Melanocyte of skin (primary cell): ENCODE data around the gene RPL34. TPM values are rescaled to one million over a fixed set of nuclear protein-coding genes. Genes with fewer than 3 reads are reported as not detected.

ENCODE experiments used
- small RNA-seq, 2 donors: library from RNA; depleted of rRNA; stranded (forward); fragments of <200 nt; gene quantifications; one replicate each; pipeline ENCODE3, GENCODE V24; 2012
- total RNA-seq, 2 donors: library from RNA; depleted of rRNA; stranded (reverse); fragments of >200 nt; gene quantifications; 2 replicates each; pipeline ENCODE4 v1.2.3, GENCODE V29; 2012

Gene RPL34
- 100 to 1,000 TPM; 281 to 373 TPM for total RNA-seq

DNA sequence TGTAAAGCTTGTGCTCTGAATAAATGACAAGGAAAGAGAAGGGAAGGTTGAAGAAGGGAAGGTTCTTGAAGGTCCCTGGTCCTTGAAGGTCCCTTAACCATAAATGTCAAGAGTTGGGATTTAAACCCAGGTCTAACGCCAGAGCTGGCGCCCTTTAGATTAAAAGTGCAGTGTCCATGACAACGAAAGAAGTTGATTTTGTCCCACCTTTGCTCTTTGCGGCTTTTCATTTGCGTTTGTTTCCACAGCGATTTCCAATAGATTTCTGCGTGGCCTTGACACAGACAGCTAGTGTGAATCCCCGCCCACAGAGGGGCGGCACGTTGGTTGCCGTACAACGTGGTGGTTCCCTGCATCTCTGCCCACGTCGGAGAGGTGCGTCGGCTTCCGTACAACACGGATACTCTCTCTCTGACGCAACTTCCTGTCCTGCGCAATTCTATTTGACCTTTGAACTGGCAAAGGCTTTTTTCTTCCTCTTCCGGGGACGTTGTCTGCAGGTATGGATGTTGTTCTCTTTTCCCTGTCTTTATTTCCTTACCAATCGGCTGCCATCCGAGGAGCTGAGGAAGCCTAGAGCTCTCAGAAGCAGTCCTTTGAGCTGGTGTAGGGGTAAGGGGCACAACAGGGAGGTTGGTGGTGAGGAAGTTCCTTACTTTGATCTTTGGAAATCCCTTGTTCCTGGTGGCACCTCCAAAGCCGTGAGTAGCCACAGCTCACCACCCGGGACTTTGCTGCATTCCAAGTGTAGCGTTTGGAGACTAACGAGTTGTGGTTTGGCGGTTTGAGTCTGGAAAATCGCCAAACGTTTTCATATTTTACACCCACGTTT, at the start of gene RPL34:
Gene RPL34 (plus strand): TSS at position 476 of the 832 bp plus-strand sequence. CDS start 1,384 bp downstream, outside the sequence.

DNA sequence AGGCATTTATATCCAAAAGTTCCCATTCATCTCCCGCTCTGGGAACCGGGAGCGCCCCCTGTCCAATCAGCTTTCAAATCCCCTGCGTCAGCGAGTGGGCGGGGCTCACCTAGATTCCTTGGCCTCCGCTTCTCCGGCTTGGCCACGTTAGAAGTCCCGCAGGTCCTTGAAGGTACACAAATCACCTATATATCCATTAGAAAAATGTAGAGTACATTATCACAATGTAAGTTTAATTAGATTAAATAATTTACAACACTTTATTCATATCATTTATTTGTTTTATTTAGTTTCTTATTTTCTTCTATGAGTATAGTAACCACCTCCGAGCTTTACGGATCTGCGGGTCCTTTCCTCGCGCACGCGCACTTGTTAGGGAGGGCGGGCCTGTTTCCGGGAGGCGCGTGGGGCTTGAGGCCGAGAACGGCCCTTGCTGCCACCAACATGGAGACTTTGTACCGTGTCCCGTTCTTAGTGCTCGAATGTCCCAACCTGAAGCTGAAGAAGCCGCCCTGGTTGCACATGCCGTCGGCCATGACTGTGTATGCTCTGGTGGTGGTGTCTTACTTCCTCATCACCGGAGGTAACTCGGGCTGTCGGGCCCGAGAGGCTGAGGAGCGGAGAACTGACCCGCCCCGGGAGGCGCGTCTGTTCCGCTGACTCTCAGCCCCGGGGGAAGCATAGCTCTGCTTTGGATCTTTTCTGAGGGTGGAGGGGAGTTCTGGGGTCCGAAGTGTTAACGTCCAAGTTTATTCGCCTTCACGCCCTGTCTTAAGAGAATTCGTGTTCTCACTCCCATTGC, 30.0 kb downstream of the RPL34 start, which contains the start of gene OSTC:
Gene OSTC (plus strand): TSS at position 388 of the 802 bp plus-strand sequence. CDS start 57 bp downstream, at position 445.

Small RNA genes within 50 kb of the gene (small RNA-seq; reads per million reads assigned to genes)
- 0.04 to 0.35 reads per million in 2 donors for gene RNU6-431P

Other genes starting within 250 kb of the RPL34 start
- gene OSTC, start 30.0 kb downstream of the RPL34 start, total RNA-seq, result 100 to 1,000 TPM in 1 of 2 donors, 10 to 100 TPM in 1; 96.7 to 167 TPM
- under 1 TPM; 0.67 to 0.69 TPM for gene ETNPPL, start 142.5 kb downstream of the RPL34 start, total RNA-seq